ENCODE results near the gene OPCML. TPM values are rescaled to one million over a fixed set of nuclear protein-coding genes. Genes with fewer than 3 reads are reported as not detected.

The OPCML gene
- total RNA-seq, 1 experiment from 2014 or later: 0.94 TPM

- H3K9me3 ChIP-seq (ENCODE audit: control insufficient read depth, low read depth, low read length): no peaks in the 10 kb centered on the region
- no peaks in the 10 kb centered on the region for H3K79me2 ChIP-seq (ENCODE audit: insufficient read depth, low read length)
- H3T11ph ChIP-seq (ENCODE audit: low read length): no peak overlapping the region
- H3K14ac ChIP-seq (ENCODE audit: insufficient read depth, low read length): no peak overlapping the region; the same call in 1 of the 2 replicates
- H3K4ac ChIP-seq (ENCODE audit: low read depth, low read length): no peak overlapping the region
- H3K18ac ChIP-seq (ENCODE audit: insufficient read length, low read depth, low read length): no peak overlapping the region
- H4K20me1 ChIP-seq (ENCODE audit: control insufficient read depth, insufficient read depth, insufficient read length): no peaks in the 10 kb centered on the region
- H3K56ac ChIP-seq (ENCODE audit: insufficient read length, low read depth, low read length): no peak overlapping the region
- peaks cover 3% of the 10 kb centered on the region; the same call in 1 of the 2 replicates for H3K4me1 ChIP-seq (ENCODE audit: insufficient read depth, low read length)
- H3K4me3 Mint-ChIP-seq: peak overlapping the region in 1 of 2 experiments; percentile 16; a peak in 1 of 5 replicates
- H3K27me3 ChIP-seq (ENCODE audit: insufficient read depth, low read length): no peaks in the 10 kb centered on the region
- peaks cover 30 to 35% of the 10 kb centered on the region in 2 experiments for H3K4me1 Mint-ChIP-seq
- no peak overlapping the region for H2BK12ac ChIP-seq (ENCODE audit: insufficient read length, low read depth, low read length)
- H3K4me2 ChIP-seq (ENCODE audit: insufficient read depth, insufficient read length, low read length): peak overlapping the region; percentile 72
- no peaks in the 10 kb centered on the region for H3K36me3 Mint-ChIP-seq (ENCODE audit: insufficient read depth in 1 of 3, low read depth in 3 of 3)
- H2BK15ac ChIP-seq (ENCODE audit: low read depth, low read length): no peak overlapping the region
- H4K8ac ChIP-seq (replicated peaks; ENCODE audit: insufficient read length, low read depth, low read length): no peak overlapping the region
- no peak overlapping the region for H2AFZ ChIP-seq (ENCODE audit: low read length)
- no peaks in the 10 kb centered on the region for H3K79me1 ChIP-seq (ENCODE audit: insufficient read depth, low read depth, low read length, poor library complexity, severe bottlenecking)
- no peak overlapping the region for H2BK5ac ChIP-seq (ENCODE audit: insufficient read length, low read length)
- DNase-seq: peak; percentile 49
- H3K27ac ChIP-seq (ENCODE audit: insufficient read length, low read depth, low read length): no peak overlapping the region
- H3K9ac ChIP-seq (ENCODE audit: extremely low read depth, insufficient read length, low read length): no peak overlapping the region
- no peak overlapping the region for H3K23ac ChIP-seq (ENCODE audit: insufficient read length, low read depth, low read length)
- no peak overlapping the region for H2BK120ac ChIP-seq (ENCODE audit: low read depth, low read length, poor library complexity, severe bottlenecking)
- WGBS (ENCODE audit: extremely low coverage, insufficient read length, low lambda C conversion rate): no CpG with 5 or more reads among the region's 29 CpGs
- H2AK5ac ChIP-seq (ENCODE audit: insufficient read length, low read length): no peak overlapping the region
- no peaks in the 10 kb centered on the region for H3K9me3 Mint-ChIP-seq
- H3K27ac Mint-ChIP-seq: peak overlapping the region in 2 of 3 experiments; percentile 56 to 66; a peak in 1 of 7 replicates
- no peak overlapping the region for H4K91ac ChIP-seq (ENCODE audit: insufficient read length, low read depth, low read length)
- TF ChIP-seq, protein P1, sequence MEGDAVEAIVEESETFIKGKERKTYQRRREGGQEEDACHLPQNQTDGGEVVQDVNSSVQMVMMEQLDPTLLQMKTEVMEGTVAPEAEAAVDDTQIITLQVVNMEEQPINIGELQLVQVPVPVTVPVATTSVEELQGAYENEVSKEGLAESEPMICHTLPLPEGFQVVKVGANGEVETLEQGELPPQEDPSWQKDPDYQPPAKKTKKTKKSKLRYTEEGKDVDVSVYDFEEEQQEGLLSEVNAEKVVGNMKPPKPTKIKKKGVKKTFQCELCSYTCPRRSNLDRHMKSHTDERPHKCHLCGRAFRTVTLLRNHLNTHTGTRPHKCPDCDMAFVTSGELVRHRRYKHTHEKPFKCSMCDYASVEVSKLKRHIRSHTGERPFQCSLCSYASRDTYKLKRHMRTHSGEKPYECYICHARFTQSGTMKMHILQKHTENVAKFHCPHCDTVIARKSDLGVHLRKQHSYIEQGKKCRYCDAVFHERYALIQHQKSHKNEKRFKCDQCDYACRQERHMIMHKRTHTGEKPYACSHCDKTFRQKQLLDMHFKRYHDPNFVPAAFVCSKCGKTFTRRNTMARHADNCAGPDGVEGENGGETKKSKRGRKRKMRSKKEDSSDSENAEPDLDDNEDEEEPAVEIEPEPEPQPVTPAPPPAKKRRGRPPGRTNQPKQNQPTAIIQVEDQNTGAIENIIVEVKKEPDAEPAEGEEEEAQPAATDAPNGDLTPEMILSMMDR (conservative IDR thresholded peaks at IDR 0.05): no peak
- peaks cover 2% of the 10 kb centered on the region; the same call in 1 of the 2 replicates for H3K27me3 Mint-ChIP-seq (ENCODE audit: low read depth)
- H4K5ac ChIP-seq (ENCODE audit: insufficient read length, low read depth, low read length): no peak overlapping the region
- no peak overlapping the region for H2BK20ac ChIP-seq (ENCODE audit: low read depth, low read length, poor library complexity, severe bottlenecking)
- peaks cover 5% of the 10 kb centered on the region for H3K23me2 ChIP-seq (ENCODE audit: insufficient read length, low read depth, low read length, poor library complexity, severe bottlenecking)
Measured at GRCh38 chr11:132792341-132793140, 739.8 kb downstream of the OPCML start.

Measured in H9 (cell line).